ENCODE results near the gene PGBD5.
A peak's percentile ranks its signal among the peaks of the same experiment; 100 is the strongest.
"Not testable (repeated sequence)": the region's sequence is repeated elsewhere in the genome, so short reads cannot be mapped to it uniquely, and the experiment has no call there.

The PGBD5 gene

GRCh38 chr1:230424391-230425251 is 1.5 kb downstream of the PGBD5 start:
- peak; percentile 50 for DNase-seq

DNA sequence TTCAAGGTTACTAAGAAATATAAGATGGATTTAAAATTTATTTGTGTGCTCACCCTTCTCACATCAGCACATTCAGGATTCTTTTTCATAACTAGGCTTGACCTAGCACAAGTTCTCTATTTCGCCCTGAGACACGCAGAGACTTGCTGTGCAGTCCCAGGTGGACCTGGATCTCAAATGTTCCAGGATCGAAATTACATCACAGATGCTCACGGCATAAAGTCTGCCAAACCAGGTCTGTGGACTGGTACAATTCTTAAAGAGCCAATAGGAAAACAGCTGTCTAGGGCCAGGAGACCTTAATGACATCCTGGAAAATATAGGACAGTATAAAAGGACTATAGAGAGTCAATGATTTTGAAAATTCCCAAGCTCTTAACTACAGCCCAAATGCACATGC is 2.2 kb downstream of the PGBD5 start:
- no peak for DNase-seq

DNA sequence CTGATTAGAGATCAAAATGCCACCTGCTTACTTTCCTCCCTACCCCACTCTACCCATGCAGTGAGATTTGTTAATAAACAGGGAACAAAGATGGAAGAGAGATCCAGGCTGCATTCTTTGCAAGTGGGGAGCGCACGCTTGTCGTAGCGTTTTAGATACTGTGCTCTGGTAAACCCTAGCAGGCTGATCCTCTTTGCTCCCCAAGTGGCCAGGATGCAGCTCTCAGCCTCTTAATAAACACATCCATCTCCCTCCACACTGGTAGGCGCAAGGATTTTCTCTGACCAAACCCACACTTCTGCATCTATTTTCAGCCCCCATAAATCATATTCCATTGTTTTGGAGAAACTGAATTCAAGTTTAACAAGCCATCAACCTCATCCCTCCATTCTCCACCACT is 2.9 kb downstream of the PGBD5 start:
- DNase-seq, result peak; percentile 18

DNA sequence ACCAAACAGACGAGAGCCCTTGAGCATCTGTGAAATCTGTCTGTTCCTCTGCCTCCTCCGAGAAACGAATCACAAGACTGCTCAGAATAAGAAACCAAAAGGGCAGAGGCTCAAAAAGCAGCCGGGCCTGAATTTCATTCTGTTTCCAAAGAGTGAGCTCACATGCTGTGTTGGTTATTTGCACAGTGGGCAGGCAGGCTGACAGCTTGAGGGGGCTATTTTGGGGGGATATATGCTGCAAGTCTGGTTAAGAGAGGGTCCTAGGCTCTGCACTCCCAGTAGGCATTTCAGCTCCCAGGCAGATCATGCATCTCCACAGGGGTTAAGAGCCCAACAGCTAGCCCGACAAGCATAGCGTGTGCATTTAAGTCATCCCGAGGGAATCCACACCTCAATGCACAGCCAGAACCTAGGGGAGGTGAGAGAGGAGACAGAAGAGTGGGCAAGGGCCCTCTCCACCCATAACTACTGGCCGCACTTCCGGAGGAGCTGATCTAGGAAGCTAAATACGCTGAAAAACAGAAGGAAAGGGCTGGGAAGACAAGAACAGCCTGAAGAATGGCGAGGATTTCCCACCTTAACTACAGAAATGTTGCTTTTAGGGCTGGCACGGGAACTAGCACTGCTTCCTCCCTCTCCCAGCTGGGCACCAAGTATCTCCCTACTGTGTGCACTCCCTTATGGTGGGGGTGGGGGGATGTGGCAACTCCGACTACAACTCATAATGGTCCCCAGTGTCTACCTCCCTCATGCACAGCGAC is 3.7 kb downstream of the PGBD5 start:
- DNase-seq, result peak; percentile 56

DNA sequence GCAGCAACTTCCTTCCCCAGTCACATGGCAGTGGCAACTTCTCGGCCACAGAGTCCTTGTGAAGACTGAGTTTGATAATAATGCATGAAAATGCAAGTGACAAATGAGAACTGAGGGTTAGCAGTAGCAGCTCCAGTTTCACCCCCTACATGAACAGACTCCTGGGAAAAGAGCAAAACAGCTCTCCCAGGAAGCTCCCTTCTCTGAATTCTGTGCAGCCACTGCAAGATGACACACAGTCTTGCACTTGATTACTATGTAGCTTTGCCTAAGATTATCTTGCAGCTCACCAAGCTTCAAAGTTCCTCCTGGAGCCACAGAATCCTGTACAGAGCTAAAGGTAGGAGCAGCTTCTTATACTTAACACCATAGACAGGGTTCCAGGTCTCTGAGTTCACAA is 4.7 kb downstream of the PGBD5 start:
- no peak for DNase-seq

GRCh38 chr1:230420372-230420771 is 5.8 kb downstream of the PGBD5 start:
- not testable (repeated sequence) for DNase-seq

GRCh38 chr1:230416430-230416829 is 9.7 kb downstream of the PGBD5 start:
- no peak for DNase-seq

DNA sequence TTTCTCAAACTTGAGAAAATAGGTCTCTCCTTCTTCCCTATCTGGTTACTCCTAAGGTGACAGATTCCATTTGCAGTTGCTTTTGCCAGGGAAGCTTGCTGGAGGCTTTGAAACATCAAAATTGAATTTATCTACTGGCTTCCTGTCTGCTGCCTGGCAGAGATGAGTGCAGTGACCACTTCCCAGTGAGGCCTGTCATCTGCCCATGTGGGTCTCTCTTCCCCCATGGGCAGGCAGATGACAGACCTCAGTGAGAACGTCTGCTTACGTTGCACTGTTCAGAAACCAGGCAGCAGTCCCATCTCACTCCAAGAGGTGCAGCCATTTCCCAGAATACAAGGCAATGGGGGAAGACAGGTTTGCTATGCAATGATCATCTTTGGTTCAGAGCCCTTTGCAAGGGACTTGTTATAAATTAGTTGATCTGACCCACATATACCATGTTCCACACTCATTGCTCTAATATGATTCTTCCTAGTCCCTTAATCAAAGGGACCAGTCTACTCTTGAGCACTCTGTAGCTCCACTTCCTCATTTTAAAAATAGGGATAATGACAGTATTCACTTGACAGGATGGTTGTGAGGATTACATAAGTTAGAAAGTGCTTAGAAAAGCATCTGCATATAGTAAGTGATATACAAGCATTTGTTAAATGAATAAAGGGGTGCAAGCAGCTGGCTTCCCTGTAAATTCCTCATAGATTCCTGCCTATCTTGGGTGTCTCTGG is 10.6 kb downstream of the PGBD5 start:
- DNase-seq, result no peak

DNA sequence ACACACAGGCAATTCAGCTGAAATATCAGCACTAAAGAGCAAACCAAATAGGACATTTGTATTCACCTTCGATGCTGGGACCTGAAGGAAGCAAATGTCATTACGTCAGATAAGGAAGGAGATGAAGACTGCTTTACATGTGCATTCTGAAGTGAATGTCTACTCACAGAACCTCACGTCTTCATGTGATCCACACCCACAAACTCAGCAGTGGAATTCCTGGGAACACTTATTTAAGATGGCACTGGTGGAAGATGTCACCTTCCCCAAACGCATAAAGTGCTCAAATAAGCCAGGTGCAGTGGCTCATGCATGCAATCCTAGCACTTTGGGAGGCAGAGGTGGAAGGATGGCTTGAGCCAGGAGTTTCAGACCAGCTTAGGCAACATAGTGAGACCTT is 11.4 kb downstream of the PGBD5 start:
- DNase-seq, result no peak

DNA sequence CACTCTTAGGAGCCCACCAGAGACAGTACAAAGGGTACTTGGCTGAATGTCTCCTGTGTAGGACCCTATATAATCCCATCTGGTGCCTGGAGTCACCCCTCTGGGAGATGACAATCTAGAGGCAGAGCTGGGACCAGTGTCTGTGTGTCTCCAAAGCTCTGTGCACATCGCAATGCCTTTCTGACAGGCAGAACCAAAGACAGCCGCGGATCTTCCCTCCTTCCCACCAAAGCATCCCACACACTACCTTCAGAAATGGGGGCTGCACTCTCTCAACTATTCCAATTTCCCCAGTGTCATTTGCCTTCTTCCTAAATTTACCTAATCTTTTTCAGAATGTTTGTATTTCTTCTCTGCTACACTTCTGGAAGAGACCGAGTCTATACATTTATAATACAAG is 12.0 kb downstream of the PGBD5 start:
- no peak for DNase-seq

DNA sequence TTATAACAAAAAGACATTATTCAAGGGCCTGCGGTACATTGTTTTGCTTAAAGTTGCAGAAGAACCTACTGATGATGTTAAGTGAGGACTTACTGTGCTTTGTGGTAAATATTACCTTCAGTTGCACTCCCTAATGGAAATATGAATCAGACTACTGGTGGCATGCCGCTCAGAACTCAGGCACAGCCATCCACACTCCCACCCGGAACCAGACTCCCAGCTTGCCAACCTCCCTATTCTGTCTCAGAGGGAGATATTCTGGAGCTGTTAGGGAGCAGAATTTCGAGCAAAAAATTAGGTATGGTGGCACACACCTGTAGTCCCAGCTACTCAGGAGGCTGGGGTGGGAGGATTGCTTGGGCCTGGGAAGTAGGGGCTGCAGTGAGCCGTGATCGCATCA is 13.1 kb downstream of the PGBD5 start:
- no peak for DNase-seq

DNA sequence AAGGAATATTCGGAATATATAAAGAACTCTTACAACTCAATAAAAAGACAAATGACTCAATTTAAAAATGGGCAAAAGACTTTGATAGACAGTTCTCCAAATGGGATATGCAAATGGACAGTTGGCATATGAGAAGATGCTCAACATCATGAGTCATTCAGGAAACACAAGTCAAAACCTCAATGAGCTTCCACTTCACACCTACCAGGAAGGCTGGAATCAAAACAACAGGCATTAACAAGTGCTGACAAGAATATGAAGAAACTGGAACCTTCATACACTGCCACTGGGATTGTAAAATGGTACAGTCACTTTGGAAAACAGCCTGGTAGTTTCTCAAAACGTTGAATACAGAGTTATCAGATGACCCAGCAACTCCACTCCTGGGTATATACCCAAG is 17.2 kb downstream of the PGBD5 start:
- DNase-seq, result no peak

GRCh38 chr1:230407351-230407750 is 18.8 kb downstream of the PGBD5 start:
- no peak for DNase-seq

DNA sequence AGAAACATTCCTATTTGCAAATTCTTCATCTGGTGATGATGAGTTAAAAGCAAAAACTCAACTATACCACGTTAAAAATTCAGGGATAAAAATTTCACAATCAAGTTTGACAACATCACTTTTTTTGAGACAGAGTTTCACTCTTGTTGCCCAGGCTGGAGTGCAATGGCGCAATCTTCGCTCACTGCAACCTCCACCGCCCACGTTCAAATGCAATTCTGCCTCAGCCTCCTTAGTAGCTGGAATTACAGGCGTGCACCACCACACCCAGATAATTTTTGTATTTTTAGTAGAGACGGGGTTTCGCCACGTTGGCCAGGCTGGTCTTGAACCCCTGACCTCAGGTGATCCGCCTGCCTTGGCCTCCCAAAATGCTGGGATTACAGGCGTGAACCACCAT is 19.4 kb downstream of the PGBD5 start:
- not testable (repeated sequence) for DNase-seq

DNA sequence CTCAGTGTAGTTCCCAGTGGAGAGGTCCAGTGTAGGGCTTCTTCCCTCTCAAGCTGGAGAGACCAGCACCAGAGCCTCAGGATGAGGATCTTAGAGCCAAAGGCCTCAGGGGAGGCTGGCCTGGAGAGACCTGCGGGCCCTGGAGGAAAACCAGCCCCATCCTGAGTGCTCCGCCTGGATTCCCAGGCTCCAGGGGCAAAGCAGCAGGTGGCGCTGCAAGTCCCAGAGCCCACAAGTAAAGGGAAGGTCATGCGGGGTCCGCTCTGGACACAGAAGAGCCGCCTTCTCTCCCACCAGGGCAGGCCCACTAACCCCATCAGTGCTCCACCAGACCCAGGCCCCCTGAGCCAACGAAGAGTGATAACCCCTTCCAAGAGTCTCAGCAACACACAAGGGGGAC is 22.7 kb downstream of the PGBD5 start:
- DNase-seq, result no peak

DNA sequence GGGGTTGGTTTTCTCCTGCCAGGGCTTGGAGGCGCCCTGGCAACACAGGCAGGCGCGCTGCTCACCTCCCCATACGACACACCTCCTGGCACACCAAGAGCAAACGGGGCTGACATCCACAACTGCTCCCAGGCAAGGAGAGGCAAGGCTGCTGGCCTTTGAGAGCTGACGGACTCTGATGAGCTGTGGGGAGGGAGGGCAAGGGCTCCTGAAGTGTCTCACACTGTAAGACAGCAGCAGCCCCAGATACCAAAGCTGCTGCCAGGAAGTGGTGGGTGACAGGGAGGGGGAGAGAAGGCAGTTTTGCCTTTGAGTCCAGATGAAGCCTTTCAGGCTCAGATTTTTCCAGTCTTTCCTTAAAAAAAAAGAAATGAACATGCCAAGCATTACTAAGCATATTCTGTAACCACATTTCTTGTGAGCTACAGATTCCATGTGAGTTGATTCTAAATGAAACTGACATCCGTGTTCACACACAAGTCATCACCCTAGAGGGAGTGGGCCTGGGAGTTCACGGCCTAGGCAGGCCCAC is 24.3 kb downstream of the PGBD5 start:
- no peak for DNase-seq

DNA sequence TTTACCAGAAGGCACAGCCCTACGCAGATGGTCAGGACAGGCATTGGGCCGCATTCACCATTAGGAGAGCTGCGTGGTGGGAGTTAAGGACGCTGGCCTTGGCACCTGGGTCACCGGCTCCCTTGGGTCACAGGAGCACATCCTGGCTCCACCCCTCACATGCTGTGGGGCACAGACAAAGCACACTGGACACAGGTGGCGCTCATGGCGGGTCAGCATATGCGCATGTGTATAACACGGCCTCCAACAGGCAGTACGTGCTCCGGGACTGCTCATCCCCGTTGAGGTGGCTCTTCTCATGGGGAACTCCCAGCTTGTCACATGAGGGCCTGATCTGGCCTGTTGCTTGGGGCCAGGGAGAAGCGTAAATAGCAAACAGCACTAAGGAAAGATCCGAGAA is 25.0 kb downstream of the PGBD5 start:
- no peak for DNase-seq

GRCh38 chr1:230400007-230400344 is 26.2 kb downstream of the PGBD5 start:
- DNase-seq, result no peak

DNA sequence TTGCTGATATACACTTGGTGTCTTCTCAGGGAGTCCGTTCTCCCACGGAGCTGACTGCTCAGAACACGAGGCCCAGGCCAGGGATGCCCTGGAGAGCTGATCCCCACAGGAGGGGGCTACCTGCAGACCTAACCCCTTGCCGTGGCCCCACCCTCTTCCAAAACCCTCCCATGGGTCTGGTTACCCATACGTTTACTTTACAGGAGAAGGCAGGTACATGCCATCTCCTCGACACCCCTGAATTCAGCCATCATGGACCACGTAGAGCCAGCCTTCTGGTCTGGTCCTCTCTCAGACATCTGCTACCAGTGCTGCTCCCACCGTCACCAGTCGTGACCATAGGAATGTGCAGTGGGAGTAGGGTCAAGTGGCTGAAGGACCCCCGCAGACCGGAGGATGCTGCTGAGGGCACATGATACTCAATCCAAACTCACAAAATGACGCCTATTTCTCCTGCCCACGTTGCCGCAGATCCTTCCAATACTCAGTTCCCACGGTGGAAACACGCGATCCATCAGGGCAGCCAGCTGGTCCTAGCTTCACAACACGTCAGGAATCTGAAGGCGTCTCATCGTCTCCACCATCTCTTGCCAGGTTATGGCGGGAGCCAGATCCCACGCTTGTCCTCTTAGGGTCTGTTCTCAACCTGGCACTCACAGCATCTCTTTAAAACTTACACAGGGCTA is 26.7 kb downstream of the PGBD5 start:
- DNase-seq, result no peak

- no peak for DNase-seq
These were observed 27.3 kb downstream of the PGBD5 start for GRCh38 chr1:230398856-230399255.

DNA sequence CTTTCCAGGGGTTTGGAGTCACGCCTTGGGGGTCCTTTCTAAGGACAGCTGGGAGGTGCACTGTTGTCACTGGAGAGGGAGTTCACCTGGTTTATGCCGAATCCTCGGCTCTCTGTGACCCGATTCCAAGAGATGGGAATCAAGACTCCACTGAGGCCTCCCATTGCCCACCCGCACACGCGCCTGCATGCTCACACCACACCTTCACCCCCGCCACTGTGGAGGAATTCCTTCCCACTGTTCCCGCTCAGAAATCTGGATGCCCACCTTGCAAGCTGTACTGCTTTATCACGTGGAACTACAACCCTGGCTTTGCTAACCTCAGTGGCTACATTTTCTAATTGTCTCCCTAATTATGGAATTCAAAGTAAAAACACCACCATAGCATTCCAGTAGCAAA is 29.2 kb downstream of the PGBD5 start:
- no peak for DNase-seq

DNA sequence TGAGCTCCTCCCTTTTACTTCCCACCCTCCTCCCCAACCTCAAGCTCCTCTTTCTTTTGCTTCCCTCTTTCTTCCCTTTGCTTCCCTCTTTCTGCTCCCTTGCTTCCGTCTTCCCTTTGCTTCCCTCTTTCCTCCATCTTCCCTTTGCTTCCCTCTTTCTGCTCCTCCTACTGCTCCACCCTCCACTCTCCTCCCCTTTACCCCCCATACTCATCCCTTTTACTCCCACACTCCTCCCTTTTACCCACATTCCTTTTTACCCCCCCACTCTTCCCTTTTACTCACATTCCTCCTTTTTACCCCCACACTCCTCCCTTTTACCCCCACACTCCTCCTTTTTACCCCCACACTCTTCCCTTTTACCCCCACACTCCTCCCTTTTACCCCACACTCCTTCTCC is 30.2 kb downstream of the PGBD5 start:
- DNase-seq, result no peak

DNA sequence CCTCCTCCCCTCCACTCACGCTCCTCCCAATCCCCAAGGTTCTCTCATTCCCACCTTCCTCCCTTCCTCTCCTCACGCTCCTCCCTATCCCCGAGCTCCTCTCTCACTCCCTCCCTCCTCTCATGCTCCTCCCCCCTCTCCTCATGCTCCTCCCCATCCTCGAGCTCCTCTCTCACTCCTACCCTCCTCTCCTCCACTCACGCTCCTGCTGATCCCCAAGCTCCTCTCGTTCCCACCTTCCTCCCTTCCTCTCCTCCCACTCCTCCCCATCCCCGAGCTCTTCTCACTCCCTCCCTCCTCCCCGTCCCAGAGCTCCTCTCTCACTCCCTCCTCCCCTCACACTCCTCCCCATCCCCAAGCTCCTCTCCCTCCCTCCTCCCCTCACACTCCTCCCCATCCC is 31.4 kb downstream of the PGBD5 start:
- no peak for DNase-seq
